Esophagus squamous epithelium (tissue), 4 donors: ENCODE data around the gene SDK2.

Source experiments
- CTCF ChIP-seq, 6 experiments: fragments of 450-650 bp in 4 of 6; fragments of 200-600 bp in 2 of 6; sonication (generic) in 2 of 6; IDR thresholded peaks; one replicate each; pipeline ENCODE4 v1.5.1; 2016 to 2019; ENCODE audit warnings: antibody characterized with exemption in 6 of 6, mild to moderate bottlenecking in 4 of 6, moderate library complexity in 4 of 6
- POLR2A ChIP-seq, 4 donors: fragments of 450-650 bp; IDR thresholded peaks; one replicate each; pipeline ENCODE4 v1.6.1; 2017; ENCODE audit warnings: antibody characterized with exemption in 4 of 4, mild to moderate bottlenecking in 4 of 4, moderate library complexity in 3 of 4

- TF ChIP-seq CTCF (IDR thresholded peaks at IDR 0.05) (no peak), POLR2A (IDR thresholded peaks at IDR 0.05) (no peak)
Observed at GRCh38 chr17:73414171-73414955, 229.9 kb downstream of the SDK2 start.
